Hematopoietic multipotent progenitor cell treated with erythropoietin and hydrocortisone succinate and interleukin-3 and kit ligand, for 8 days (in vitro differentiated cells): ENCODE results near the gene TECPR2.

ENCODE experiments used
- DNase-seq: peaks from one replicate; pipeline ENCODE4 v3.0.0-alpha.2; 2015

The TECPR2 gene

GRCh38 chr14:102387086-102387485, 24.3 kb downstream of the TECPR2 start:
- no peak for DNase-seq

- DNase-seq, result no peak
These were observed 26.5 kb downstream of the TECPR2 start for GRCh38 chr14:102389246-102389645.

DNA sequence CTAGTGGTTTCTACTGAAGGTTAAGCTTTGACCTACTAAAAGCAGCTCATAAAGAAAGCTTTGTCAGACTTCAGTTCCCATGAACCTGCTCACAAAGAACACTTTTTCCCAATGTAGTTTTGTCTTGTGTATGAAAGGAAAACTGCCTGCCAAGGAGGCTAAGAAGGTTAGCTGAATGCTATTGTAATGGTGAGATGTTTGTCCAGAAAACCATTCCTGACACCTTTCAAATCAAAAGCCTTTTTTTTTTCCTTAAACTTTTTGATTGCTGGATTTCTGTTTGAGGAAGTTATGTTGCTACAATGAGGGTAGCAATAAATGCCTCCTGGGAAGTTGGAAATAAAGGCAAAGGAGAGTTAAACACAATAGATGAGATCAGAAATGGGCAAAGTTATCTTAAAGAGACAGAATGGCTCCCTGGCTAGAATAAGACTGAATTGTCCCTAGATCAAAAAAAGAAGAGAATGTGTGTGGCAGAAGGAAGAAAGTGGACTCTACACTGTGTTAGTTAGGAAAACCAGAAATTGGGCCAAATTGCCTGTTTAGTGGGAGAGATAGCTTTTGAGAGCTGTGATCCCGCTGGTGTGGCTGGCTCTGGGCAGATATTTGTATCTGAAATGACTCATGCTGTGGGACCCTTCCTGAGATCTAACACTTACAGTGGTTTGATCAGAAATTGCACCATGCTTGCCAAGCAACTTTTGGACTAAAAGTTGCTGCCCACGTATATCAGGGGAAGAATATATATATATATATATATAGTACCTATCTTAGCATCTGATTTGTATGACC, 27.5 kb downstream of the TECPR2 start:
- no peak for DNase-seq

DNA sequence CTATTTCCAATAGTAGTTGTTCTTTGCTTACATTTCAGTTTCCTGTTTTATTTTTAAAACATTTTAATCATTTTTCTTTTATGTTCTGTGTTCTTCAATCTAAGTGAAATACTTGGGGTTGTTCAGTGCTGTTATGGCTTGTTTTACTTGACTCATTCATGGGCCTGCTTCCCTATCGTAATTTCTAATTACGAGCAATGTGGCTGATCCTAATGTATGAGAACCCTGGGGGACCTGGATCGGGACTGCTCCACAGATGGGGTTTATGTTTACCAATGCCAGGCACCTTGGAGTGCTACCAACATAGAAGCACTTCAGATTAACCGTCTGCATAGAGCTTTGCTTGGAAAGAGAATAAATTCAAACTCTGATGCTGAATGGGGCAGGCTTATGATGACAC, 29.8 kb downstream of the TECPR2 start:
- DNase-seq, result no peak

DNA sequence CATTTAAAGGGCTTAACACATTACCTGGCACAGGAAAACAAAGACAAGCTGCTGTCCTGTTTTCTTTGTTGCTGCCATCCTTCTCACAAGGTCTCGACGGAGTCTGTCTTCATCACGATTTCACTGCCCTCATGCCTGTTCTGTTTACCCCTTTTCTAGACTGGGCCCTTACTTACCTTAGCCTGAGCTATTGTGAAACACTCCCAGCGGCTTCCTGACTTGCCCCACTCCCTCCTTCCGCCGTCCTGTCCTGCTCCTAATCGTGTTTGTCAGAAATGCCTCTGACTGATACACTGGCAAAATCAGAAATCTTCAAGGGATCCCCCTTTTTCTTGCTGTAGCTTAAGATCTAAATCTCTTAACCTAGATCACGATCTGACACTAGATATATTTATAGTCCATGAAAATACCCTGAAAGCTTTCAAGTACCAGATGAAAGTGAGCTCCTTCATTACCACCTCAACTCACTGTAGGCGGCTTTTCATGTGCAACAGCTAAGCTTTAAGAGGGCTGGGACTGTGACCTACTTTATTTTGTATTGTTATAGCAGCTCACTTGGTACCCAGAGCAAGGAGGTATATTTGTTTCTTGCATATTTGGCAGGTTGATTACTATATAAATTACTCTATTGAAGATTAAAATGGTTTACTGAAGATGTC, 32.1 kb downstream of the TECPR2 start:
- no peak for DNase-seq

- DNase-seq, result no peak
These were observed 33.8 kb downstream of the TECPR2 start for GRCh38 chr14:102396521-102396920.

DNA sequence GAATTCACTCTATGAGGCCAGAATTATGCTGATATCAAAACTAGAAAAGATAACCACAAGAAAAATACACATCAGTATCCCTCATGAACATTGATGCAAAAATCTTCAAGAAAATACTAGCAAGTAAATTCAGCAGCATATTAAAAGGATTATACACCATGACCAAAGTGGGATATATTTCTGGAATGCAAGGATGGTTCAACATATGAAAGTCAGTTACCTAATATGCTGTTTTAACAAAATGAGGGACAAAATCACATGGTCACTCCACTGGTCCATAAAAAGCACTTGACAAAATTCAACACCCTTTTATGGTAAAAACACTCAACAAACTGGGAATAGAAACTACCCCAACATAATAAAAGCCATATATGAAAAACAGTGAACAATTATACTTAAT, 40.3 kb downstream of the TECPR2 start:
- no peak for DNase-seq

DNA sequence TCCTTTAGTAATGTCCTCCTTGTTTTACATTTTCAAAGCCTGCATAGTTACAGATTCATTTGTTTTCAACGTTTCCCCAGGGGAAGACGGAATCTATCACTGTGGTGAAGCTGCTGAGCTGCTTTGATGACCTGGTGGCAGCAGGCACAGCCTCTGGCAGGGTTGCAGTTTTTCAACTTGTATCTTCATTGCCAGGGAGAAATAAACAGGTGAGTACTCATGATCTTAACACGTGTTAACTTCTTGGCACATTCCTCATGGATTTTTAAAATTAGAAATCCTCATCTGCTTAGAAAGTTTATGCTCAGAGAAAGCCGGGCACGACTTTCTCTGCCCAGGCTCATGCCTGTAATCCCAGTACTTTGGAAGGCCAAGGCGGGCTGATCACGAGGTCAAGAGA, 44.5 kb downstream of the TECPR2 start:
- no peak for DNase-seq

- no peak for DNase-seq
These were observed 46.0 kb downstream of the TECPR2 start for GRCh38 chr14:102408724-102409123.

DNA sequence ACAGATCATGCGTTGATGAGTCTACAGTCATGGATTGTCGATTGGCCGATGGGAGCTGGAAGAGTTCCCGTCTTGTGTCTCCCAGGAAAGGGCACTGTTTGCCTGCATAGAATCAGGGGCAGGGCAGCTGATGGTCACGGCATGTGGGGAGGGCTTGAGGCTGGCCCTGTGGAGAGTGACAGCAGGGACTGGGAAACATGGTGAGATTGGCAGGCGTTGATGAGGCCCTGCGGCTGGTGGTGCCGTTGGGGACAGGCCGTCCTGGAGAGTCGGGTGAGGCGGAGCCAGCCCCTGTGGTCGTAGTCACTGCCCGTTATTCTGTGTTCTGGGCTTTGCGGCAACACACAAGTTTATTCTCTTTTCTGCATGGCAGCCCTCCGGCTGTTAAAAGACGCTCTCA, 52.9 kb downstream of the TECPR2 start:
- DNase-seq, result no peak

DNA sequence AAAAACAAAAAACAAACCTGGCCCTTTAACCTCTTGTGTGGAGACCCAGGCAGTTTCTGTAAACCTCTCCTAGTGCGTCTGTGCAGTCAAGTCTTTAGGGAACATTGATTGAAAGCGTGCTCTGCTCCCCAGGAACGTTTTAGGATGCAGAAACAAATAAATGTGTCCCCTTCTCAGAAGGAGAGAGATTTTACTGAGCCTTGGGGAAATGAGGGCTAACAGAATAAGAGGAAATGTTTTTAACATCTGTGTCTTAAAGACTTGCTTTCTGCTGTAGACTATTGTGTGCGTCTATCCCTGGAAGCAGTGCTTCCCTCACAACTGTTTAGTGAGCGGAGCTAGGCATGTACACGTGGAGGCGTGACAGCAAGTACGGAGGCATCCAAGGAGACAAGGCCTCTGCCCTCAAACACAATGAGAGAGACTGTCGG, 54.3 kb downstream of the TECPR2 start:
- DNase-seq, result no peak

DNA sequence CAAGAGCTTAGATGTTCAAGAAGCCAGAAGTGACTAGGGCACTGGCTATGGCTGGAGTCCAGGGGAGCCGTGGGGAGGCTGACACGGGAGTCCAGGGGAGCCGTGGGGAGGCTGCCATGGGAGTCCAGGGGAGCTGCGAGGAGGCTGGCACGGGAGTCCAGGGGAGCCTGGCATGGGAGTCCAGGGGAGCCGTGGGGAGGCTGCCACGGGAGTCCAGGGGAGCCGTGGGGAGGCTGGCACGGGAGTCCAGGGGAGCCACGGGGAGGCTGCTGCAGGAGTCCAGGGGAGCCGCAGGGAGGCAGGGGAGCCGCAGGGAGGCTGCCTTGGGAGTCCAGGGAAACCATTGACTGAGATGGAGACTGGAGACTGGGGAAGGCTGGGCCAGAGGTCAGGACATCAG, 54.9 kb downstream of the TECPR2 start:
- DNase-seq, result no peak

DNA sequence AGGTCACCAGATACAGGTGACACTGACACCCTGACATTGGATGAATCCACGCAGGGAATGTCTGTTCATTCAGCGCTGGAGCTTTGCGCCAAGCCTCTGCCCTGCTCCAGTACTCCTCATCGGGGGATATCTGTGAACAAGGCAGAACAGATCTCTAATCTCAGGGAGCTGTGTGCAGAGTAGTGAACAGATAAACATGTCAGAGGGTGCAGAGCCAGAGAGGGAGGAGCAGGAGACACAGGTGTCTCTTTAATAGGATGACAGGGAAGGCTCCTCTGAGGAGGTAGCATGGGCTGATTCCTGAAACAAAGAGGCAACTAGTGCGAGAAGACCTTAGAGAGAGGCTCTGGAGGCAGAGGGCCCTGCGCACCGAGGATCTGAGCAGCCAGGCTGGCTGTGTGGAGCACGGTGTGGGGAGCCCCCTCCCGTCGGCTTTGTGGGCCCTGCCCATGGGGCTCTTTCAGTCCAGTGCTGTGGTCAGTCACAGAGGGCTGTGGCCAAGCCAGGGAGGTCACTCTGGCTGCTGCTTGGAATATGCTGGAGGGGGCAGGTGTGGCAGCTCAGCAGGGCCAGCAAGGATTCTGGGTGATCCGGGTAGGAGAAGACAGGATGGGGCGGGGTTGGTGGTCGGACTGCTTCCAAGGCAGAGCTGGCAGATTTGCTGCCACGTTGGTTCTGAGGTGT, 55.6 kb downstream of the TECPR2 start:
- peak; percentile 5 for DNase-seq

DNA sequence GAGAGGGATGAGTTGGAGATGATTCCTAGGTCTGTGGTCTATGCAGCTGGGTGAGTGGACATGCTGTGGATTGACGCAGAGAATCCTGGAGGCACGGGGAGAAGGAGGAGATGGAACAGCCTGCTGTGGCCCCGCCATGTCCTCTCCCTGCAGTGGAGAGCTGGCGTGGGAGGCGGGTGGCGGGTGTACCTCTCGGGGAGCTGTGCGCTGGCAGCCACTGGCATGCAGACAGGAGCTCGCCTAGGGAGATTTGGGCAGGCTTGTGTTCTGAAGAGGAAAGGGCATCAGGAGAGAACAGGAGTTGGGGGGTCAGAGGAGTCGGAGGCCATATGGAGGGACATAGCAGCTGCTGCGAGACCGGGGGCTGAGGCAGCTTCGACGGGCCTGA, 56.1 kb downstream of the TECPR2 start:
- DNase-seq, result no peak

GRCh38 chr14:102419276-102419675, 56.5 kb downstream of the TECPR2 start:
- DNase-seq, result no peak

- no peak for DNase-seq
These were observed 57.0 kb downstream of the TECPR2 start for GRCh38 chr14:102419716-102420115.

- DNase-seq, result no peak
These were observed 58.8 kb downstream of the TECPR2 start for GRCh38 chr14:102421411-102422057.

DNA sequence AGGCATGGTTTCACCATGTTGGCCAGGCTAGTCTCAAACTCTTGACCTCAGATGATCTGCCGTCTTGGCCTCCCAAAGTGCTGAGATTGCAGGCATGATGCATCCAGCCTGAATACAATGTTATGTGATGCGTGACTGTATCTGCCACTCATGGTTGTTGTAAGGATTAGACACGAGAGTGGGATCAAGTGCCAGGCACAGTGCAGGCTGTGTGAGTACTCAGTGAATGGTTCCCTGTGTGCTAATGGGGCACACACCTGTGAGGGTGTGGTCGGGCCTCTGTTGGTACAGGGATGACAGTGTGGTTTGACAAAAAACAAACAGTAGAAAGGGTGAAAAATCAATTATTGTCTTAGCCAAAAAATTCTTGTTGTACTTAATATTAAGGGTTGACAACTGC, 61.8 kb downstream of the TECPR2 start:
- no peak for DNase-seq

GRCh38 chr14:102424923-102425322, 62.2 kb downstream of the TECPR2 start:
- no peak for DNase-seq

GRCh38 chr14:102426796-102427195, 64.1 kb downstream of the TECPR2 start:
- no peak for DNase-seq

DNA sequence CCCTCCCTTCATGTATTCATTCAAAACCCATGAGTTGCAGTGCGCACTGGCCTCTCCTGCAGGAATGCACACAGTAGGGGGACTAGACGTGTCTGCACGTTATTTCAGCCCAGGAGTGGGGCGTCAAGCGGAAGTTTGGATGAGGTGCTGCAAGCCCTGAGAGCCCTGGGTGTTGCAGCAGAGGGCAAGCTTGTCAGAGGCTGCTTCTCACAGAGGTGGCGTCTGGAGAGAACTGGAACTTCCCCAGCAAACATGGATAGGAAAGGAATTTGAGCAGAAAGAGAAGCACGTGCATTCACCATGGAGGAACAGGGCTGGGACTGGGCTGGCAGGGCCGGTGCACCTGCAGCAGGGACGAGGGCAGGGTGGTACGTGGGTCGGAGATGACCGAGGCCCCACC, 64.9 kb downstream of the TECPR2 start:
- DNase-seq, result no peak

GRCh38 chr14:102430212-102430908, 67.6 kb downstream of the TECPR2 start:
- no peak for DNase-seq

- DNase-seq, result no peak
These were observed 69.0 kb downstream of the TECPR2 start for GRCh38 chr14:102431751-102432150.
